NT2/D1 (cell line): ENCODE measurements around the gene IL1RN.

Source experiments
- SUZ12 ChIP-seq: IDR thresholded peaks from 2 replicates; pipeline ENCODE4 v1.6.1; 2011; ENCODE audit not compliant: insufficient read length, insufficient read depth; ENCODE audit errors: extremely low read depth
- YY1 ChIP-seq: IDR thresholded peaks from 2 replicates; pipeline ENCODE4 v1.6.1; 2011; ENCODE audit not compliant: insufficient read length, insufficient read depth
- ZNF274 ChIP-seq: IDR thresholded peaks from 2 replicates; pipeline ENCODE4 v1.6.1; 2011; ENCODE audit warnings: mild to moderate bottlenecking, low read depth, low read length

DNA sequence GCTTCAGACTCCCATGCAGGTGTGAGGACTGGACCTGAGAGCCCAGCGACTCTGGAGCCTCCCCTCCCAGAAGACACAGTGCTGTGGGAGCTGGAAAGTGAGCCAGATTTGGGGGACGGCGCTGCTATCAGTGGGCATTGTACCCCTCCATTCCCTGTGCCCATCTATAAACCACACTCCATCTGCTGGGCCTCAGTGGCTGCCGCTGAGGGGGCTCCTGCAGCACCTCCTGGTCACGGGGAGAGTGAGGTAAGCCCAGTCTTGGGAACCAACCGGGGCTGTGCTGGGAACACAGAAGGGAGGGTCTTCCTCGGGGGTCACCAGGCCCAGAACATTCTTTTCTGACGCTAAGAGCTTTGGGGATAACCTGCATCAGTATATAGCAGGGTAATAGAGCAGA, 55.9 kb downstream of the IL1RN start:
- TF ChIP-seq ZNF274 (no peak), YY1 (no peak), SUZ12 (no peak)
